GM20431 (cell line): ENCODE data around the gene UBE2I.

Source experiments
- in situ Hi-C: fragments of 300-500 bp; cut with MseI, MboI; formaldehyde crosslinking; loops from one replicate; pipeline ENCODE4 v1.15.0; 2020; ENCODE audit warnings: low sequenced_read_pairs; ENCODE audit not compliant: unreplicated experiment

Gene UBE2I

GRCh38 chr16:1350691-1351090, 41.3 kb downstream of the UBE2I start:
- in situ Hi-C loops: no loop called here

GRCh38 chr16:1351215-1351581, 41.8 kb downstream of the UBE2I start:
- in situ Hi-C loops: no loop called here

- in situ Hi-C loops: no loop called here
Observed at GRCh38 chr16:1351582-1352362, 42.3 kb downstream of the UBE2I start, which contains the start of the genes GNPTG and TSR3. Gene GNPTG, plus strand, starts transcription at chr16:1351931. Its CDS starts 35 bp downstream, at chr16:1351966. Gene TSR3, minus strand, starts transcription at chr16:1351878. Its CDS starts 74 bp downstream, at chr16:1351804.

- in situ Hi-C loops: no loop called here
Observed at GRCh38 chr16:1354815-1355540, 45.5 kb downstream of the UBE2I start.

GRCh38 chr16:1355591-1355990, 46.2 kb downstream of the UBE2I start:
- in situ Hi-C loops: no loop called here

- in situ Hi-C loops: no loop called here
Observed at GRCh38 chr16:1356061-1356900, 46.8 kb downstream of the UBE2I start.

- in situ Hi-C loops: no loop called here
Observed at GRCh38 chr16:1357906-1358566, 48.6 kb downstream of the UBE2I start.

- in situ Hi-C loops: no loop called here
Observed at GRCh38 chr16:1361685-1362360, 52.4 kb downstream of the UBE2I start.

GRCh38 chr16:1362807-1363206, 53.4 kb downstream of the UBE2I start:
- in situ Hi-C loops: no loop called here

- in situ Hi-C loops: no loop called here
Observed at GRCh38 chr16:1363501-1364041, 54.1 kb downstream of the UBE2I start.

- in situ Hi-C loops: no loop called here
Observed at GRCh38 chr16:1364510-1364909, 55.1 kb downstream of the UBE2I start.

- in situ Hi-C loops: no loop called here
Observed at GRCh38 chr16:1366060-1366711, 56.8 kb downstream of the UBE2I start.

GRCh38 chr16:1366712-1367299, 57.4 kb downstream of the UBE2I start:
- in situ Hi-C loops: no loop called here

GRCh38 chr16:1367486-1368174, 58.2 kb downstream of the UBE2I start:
- in situ Hi-C loops: no loop called here

GRCh38 chr16:1371054-1371978, 61.9 kb downstream of the UBE2I start:
- in situ Hi-C loops: no loop called here

- in situ Hi-C loops: no loop called here
Observed at GRCh38 chr16:1372292-1372950, 63.0 kb downstream of the UBE2I start.
